GM23338 (cell line): ENCODE data around the gene WDSUB1. TPM values are rescaled to one million over a fixed set of nuclear protein-coding genes. Genes with fewer than 3 reads are reported as not detected.

Experiments used
- ATAC-seq: fragments of 200-7000 bp; cut with Tn5 transposase; 3 replicates; pipeline ENCODE4 v1.9.1; 2020
- DNase-seq: peaks from one replicate; pipeline ENCODE4 v3.0.0-alpha.2; 2015; ENCODE audit warnings: low spot score
- H2AFZ ChIP-seq: fragments of 200-600 bp; sonication (generic); 2 replicates; pipeline ENCODE4 v1.8.0; 2016; ENCODE audit warnings: antibody characterized with exemption, mild to moderate bottlenecking, moderate library complexity
- H3F3A ChIP-seq: fragments of 200-600 bp; sonication (generic); replicated peaks from 2 replicates; pipeline ENCODE4 v1.8.0; 2017; ENCODE audit warnings: antibody characterized with exemption, mixed run types, low read depth
- H3K27ac ChIP-seq: fragments of 200-600 bp; sonication (generic); 2 replicates; pipeline ENCODE4 v1.6.1; 2016; ENCODE audit warnings: low read depth
- H3K27me3 ChIP-seq: fragments of 200-600 bp; sonication (generic); 2 replicates; pipeline ENCODE4 v1.8.0; 2016; ENCODE audit warnings: mild to moderate bottlenecking, mixed run types, moderate library complexity; ENCODE audit not compliant: insufficient read depth
- H3K36me3 ChIP-seq: fragments of 200-600 bp; sonication (generic); 2 replicates; pipeline ENCODE4 v1.8.0; 2016; ENCODE audit warnings: mild to moderate bottlenecking; ENCODE audit not compliant: insufficient read depth
- H3K4me1 ChIP-seq: fragments of 200-600 bp; sonication (generic); 2 replicates; pipeline ENCODE4 v1.8.0; 2016; ENCODE audit warnings: mild to moderate bottlenecking, moderate library complexity; ENCODE audit not compliant: insufficient read depth
- H3K4me2 ChIP-seq: fragments of 200-600 bp; sonication (generic); 2 replicates; pipeline ENCODE4 v1.7.1; 2017; ENCODE audit warnings: mixed run types
- H3K4me3 ChIP-seq: fragments of 200-600 bp; sonication (generic); 2 replicates; pipeline ENCODE4 v1.6.1; 2016; ENCODE audit warnings: mixed run types
- H3K79me2 ChIP-seq: fragments of 200-600 bp; sonication (generic); replicated peaks from 2 replicates; pipeline ENCODE4 v1.8.0; 2017; ENCODE audit warnings: mild to moderate bottlenecking; ENCODE audit not compliant: insufficient read depth
- H3K9me2 ChIP-seq: fragments of 200-600 bp; sonication (generic); 2 replicates; pipeline ENCODE4 v1.8.0; 2017; ENCODE audit not compliant: insufficient read depth
- H4K20me1 ChIP-seq: fragments of 200-600 bp; sonication (generic); replicated peaks from 2 replicates; pipeline ENCODE4 v1.8.0; 2017; ENCODE audit warnings: mild to moderate bottlenecking; ENCODE audit not compliant: insufficient read depth
- H3K27ac Mint-ChIP-seq: 2 replicates; pipeline ENCODE4 v1.8.0; 2020; ENCODE audit warnings: inconsistent platforms, mild to moderate bottlenecking, moderate library complexity, mixed read lengths
- H3K27me3 Mint-ChIP-seq: 3 replicates; pipeline ENCODE4 v1.8.0; 2022; ENCODE audit warnings: low read depth, mild to moderate bottlenecking, moderate library complexity, mixed read lengths, inconsistent platforms; ENCODE audit not compliant: insufficient read depth, poor library complexity
- H3K36me3 Mint-ChIP-seq: 3 replicates; pipeline ENCODE4 v1.8.0; 2021; ENCODE audit warnings: low read depth, mild to moderate bottlenecking, inconsistent platforms, moderate library complexity, mixed read lengths
- H3K4me1 Mint-ChIP-seq: 3 replicates; pipeline ENCODE4 v1.8.0; 2020; ENCODE audit warnings: mild to moderate bottlenecking, inconsistent platforms, mixed read lengths
- H3K4me3 Mint-ChIP-seq: 3 replicates; pipeline ENCODE4 v1.8.0; 2021; ENCODE audit warnings: moderate library complexity, mild to moderate bottlenecking, inconsistent platforms, mixed read lengths
- H3K9me3 Mint-ChIP-seq: 3 replicates; pipeline ENCODE4 v1.8.0; 2020; ENCODE audit warnings: moderate library complexity, mild to moderate bottlenecking, inconsistent platforms, mixed read lengths
- CREB1 ChIP-seq: fragments of 250-450 bp; sonication (Bioruptor Pico); IDR thresholded peaks from 2 replicates; pipeline ENCODE4 v1.5.0; 2020; ENCODE audit warnings: low read depth, mild to moderate bottlenecking, moderate library complexity
- CTCF ChIP-seq, 2 experiments: fragments of 200-600 bp in 1 of 2; sonication (generic) in 1 of 2; conservative IDR thresholded peaks; 2 replicates each; pipeline versions ENCODE4 v1.5.1 to v1.6.1; 2016 to 2017; ENCODE audit warnings: antibody characterized with exemption in 2 of 2, low read depth in 2 of 2, mild to moderate bottlenecking in 2 of 2, moderate library complexity in 1 of 2
- ETS1 ChIP-seq: IDR thresholded peaks from 2 replicates; pipeline ENCODE4 v1.6.1; 2016; ENCODE audit warnings: antibody characterized with exemption
- EZH2 ChIP-seq: fragments of 200-600 bp; sonication (generic); IDR thresholded peaks from one replicate; pipeline ENCODE4 v1.8.0; 2017; ENCODE audit warnings: antibody characterized with exemption, mild to moderate bottlenecking, low read depth; ENCODE audit not compliant: unreplicated experiment
- EZH2phosphoT487 ChIP-seq: fragments of 200-600 bp; sonication (generic); IDR thresholded peaks from one replicate; pipeline ENCODE4 v1.8.1; 2018; ENCODE audit warnings: antibody characterized with exemption; ENCODE audit not compliant: unreplicated experiment
- JUNB ChIP-seq: IDR thresholded peaks from one replicate; pipeline ENCODE4 v1.6.1; 2016; ENCODE audit warnings: antibody characterized with exemption; ENCODE audit not compliant: unreplicated experiment
- NANOG ChIP-seq: IDR thresholded peaks from 2 replicates; pipeline ENCODE4 v1.6.1; 2016; ENCODE audit warnings: antibody characterized with exemption, borderline replicate concordance
- POLR2AphosphoS5 ChIP-seq: IDR thresholded peaks from 2 replicates; pipeline ENCODE4 v1.6.1; 2016; ENCODE audit warnings: antibody characterized with exemption, low read depth
- STAT1 ChIP-seq: IDR thresholded peaks from one replicate; pipeline ENCODE4 v1.6.1; 2016; ENCODE audit warnings: antibody characterized with exemption; ENCODE audit not compliant: unreplicated experiment
- ZNF114 ChIP-seq: fragments of 250-450 bp; sonication (Bioruptor Pico); IDR thresholded peaks from 2 replicates; pipeline ENCODE4 v1.5.0; 2020; ENCODE audit warnings: mild to moderate bottlenecking, moderate library complexity
- ZNF331 ChIP-seq: fragments of 250-450 bp; sonication (Bioruptor Pico); IDR thresholded peaks from 2 replicates; pipeline ENCODE4 v1.5.0; 2020; ENCODE audit warnings: low read depth, mild to moderate bottlenecking, moderate library complexity
- polyA plus RNA-seq: library from polyadenylated mRNA; unstranded; fragments of >200 nt; fragmentation: Nextera tagmentation; extraction: Ambion mirVana; gene quantifications from 2 replicates; pipeline ENCODE4 v1.2.1, GENCODE V29; 2016
- total RNA-seq: library from RNA; depleted of rRNA; stranded (reverse); fragments of >200 nt; shearing (Covaris generic); gene quantifications from 2 replicates; pipeline ENCODE4 v1.2.3, GENCODE V29; 2014
- TF ChIP-seq, protein P1 (sequence below): IDR thresholded peaks from one replicate; pipeline ENCODE4 v1.6.1; 2018; ENCODE audit warnings: antibody characterized with exemption; ENCODE audit not compliant: unreplicated experiment
- TF ChIP-seq, protein P2 (sequence below): fragments of 250-450 bp; sonication (Bioruptor Pico); IDR thresholded peaks from 2 replicates; pipeline ENCODE4 v1.5.0; 2020; ENCODE audit warnings: mild to moderate bottlenecking, moderate library complexity

WDSUB1 gene
- total and polyA plus RNA-seq, 2 experiments from 2014 or later: 9.9 to 12.2 TPM

GRCh38 chr2:159195697-159196096 lies 90.8 kb downstream of the WDSUB1 start:
- H3K36me3 Mint-ChIP-seq: no peaks in the 10 kb centered on the region
- ATAC-seq: no peak
- H3K4me3 Mint-ChIP-seq: no peak overlapping the region

More at GRCh38 chr2:159195697-159196096, 90.8 kb downstream of the WDSUB1 start:
- Histone ChIP-seq H3K27ac (no peak overlapping the region), H3K4me1 (no peaks in the 10 kb centered on the region), H4K20me1 (no peaks in the 10 kb centered on the region), H3K4me3 (no peak overlapping the region), H3K4me2 (no peak overlapping the region), H3K27me3 (no peaks in the 10 kb centered on the region), H3K36me3 (no peaks in the 10 kb centered on the region), H3K79me2 (no peaks in the 10 kb centered on the region), H3F3A (no peaks in the 10 kb centered on the region), H3K9me2 (no peaks in the 10 kb centered on the region), H2AFZ (no peak overlapping the region)
- no peak for DNase-seq
- Mint-ChIP-seq H3K27ac (no peak overlapping the region), H3K9me3 (no peaks in the 10 kb centered on the region), H3K27me3 (no peaks in the 10 kb centered on the region), H3K4me1 (no peaks in the 10 kb centered on the region)
- TF ChIP-seq JUNB (no peak), ETS1 (no peak), CREB1 (CRISPR knock-in tag) (no peak), NANOG (no peak), POLR2AphosphoS5 (no peak), EZH2phosphoT487 (no peak), EZH2 (no peak), ZNF114 (CRISPR knock-in tag) (no peak), ZNF331 (CRISPR knock-in tag) (no peak), STAT1 (no peak), CTCF (conservative IDR thresholded peaks at IDR 0.05; ENCODE audit: low read depth in 2 of 2) (no peak)
- TF ChIP-seq, protein P1, sequence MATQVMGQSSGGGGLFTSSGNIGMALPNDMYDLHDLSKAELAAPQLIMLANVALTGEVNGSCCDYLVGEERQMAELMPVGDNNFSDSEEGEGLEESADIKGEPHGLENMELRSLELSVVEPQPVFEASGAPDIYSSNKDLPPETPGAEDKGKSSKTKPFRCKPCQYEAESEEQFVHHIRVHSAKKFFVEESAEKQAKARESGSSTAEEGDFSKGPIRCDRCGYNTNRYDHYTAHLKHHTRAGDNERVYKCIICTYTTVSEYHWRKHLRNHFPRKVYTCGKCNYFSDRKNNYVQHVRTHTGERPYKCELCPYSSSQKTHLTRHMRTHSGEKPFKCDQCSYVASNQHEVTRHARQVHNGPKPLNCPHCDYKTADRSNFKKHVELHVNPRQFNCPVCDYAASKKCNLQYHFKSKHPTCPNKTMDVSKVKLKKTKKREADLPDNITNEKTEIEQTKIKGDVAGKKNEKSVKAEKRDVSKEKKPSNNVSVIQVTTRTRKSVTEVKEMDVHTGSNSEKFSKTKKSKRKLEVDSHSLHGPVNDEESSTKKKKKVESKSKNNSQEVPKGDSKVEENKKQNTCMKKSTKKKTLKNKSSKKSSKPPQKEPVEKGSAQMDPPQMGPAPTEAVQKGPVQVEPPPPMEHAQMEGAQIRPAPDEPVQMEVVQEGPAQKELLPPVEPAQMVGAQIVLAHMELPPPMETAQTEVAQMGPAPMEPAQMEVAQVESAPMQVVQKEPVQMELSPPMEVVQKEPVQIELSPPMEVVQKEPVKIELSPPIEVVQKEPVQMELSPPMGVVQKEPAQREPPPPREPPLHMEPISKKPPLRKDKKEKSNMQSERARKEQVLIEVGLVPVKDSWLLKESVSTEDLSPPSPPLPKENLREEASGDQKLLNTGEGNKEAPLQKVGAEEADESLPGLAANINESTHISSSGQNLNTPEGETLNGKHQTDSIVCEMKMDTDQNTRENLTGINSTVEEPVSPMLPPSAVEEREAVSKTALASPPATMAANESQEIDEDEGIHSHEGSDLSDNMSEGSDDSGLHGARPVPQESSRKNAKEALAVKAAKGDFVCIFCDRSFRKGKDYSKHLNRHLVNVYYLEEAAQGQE: no peak
- TF ChIP-seq, protein P2, sequence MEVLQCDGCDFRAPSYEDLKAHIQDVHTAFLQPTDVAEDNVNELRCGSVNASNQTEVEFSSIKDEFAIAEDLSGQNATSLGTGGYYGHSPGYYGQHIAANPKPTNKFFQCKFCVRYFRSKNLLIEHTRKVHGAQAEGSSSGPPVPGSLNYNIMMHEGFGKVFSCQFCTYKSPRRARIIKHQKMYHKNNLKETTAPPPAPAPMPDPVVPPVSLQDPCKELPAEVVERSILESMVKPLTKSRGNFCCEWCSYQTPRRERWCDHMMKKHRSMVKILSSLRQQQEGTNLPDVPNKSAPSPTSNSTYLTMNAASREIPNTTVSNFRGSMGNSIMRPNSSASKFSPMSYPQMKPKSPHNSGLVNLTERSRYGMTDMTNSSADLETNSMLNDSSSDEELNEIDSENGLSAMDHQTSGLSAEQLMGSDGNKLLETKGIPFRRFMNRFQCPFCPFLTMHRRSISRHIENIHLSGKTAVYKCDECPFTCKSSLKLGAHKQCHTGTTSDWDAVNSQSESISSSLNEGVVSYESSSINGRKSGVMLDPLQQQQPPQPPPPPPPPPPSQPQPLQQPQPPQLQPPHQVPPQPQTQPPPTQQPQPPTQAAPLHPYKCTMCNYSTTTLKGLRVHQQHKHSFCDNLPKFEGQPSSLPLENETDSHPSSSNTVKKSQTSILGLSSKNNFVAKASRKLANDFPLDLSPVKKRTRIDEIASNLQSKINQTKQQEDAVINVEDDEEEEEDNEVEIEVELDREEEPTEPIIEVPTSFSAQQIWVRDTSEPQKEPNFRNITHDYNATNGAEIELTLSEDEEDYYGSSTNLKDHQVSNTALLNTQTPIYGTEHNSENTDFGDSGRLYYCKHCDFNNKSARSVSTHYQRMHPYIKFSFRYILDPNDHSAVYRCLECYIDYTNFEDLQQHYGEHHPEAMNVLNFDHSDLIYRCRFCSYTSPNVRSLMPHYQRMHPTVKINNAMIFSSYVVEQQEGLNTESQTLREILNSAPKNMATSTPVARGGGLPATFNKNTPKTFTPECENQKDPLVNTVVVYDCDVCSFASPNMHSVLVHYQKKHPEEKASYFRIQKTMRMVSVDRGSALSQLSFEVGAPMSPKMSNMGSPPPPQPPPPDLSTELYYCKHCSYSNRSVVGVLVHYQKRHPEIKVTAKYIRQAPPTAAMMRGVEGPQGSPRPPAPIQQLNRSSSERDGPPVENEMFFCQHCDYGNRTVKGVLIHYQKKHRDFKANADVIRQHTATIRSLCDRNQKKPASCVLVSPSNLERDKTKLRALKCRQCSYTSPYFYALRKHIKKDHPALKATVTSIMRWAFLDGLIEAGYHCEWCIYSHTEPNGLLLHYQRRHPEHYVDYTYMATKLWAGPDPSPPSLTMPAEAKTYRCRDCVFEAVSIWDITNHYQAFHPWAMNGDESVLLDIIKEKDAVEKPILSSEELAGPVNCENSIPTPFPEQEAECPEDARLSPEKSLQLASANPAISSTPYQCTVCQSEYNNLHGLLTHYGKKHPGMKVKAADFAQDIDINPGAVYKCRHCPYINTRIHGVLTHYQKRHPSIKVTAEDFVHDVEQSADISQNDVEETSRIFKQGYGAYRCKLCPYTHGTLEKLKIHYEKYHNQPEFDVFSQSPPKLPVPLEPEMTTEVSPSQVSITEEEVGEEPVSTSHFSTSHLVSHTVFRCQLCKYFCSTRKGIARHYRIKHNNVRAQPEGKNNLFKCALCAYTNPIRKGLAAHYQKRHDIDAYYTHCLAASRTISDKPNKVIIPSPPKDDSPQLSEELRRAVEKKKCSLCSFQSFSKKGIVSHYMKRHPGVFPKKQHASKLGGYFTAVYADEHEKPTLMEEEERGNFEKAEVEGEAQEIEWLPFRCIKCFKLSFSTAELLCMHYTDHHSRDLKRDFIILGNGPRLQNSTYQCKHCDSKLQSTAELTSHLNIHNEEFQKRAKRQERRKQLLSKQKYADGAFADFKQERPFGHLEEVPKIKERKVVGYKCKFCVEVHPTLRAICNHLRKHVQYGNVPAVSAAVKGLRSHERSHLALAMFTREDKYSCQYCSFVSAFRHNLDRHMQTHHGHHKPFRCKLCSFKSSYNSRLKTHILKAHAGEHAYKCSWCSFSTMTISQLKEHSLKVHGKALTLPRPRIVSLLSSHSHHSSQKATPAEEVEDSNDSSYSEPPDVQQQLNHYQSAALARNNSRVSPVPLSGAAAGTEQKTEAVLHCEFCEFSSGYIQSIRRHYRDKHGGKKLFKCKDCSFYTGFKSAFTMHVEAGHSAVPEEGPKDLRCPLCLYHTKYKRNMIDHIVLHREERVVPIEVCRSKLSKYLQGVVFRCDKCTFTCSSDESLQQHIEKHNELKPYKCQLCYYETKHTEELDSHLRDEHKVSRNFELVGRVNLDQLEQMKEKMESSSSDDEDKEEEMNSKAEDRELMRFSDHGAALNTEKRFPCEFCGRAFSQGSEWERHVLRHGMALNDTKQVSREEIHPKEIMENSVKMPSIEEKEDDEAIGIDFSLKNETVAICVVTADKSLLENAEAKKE: no peak
